H1 (cell line): ENCODE measurements around the gene WDR7. TPM values are rescaled to one million over a fixed set of nuclear protein-coding genes. Genes with fewer than 3 reads are reported as not detected.

Experiments
- CTCF ChIA-PET: fragments of 300-600 bp; sonication (Branson Sonifier 250); formaldehyde crosslinking; loops from one replicate; lab custom pipeline; 2021; ENCODE audit not compliant: partially characterized antibody; lab: Charles Lee
- POLR2A ChIA-PET: fragments of 300-600 bp; sonication (Branson Sonifier 250); formaldehyde crosslinking; loops from one replicate; lab custom pipeline; 2021; ENCODE audit warnings: inconsistent platforms; ENCODE audit not compliant: partially characterized antibody; lab: Charles Lee
- DNase-seq, 2 experiments: peaks; one replicate each; pipeline versions ENCODE4 v3.0.0 to v3.0.0-alpha.2; 2010 to 2022; ENCODE audit warnings: low spot score in 2 of 2, low read depth in 1 of 2, mixed read lengths in 1 of 2
- FAIRE-seq: peaks from 2 replicates; lab custom pipeline; 2011; peaks lifted over from hg19 to GRCh38; lab: Jason Lieb, UNC
- H2AFZ ChIP-seq: 2 replicates; pipeline ENCODE4 v1.8.1; 2012; ENCODE audit warnings: low read length, inconsistent platforms
- H2AK5ac ChIP-seq: 2 replicates; pipeline ENCODE4 v1.6.1; 2013; ENCODE audit warnings: low read depth, low read length
- H2BK120ac ChIP-seq: replicated peaks from 2 replicates; pipeline ENCODE3; 2013; ENCODE audit warnings: low read depth, low read length, inconsistent platforms
- H2BK12ac ChIP-seq: 2 replicates; pipeline ENCODE4 v1.6.1; 2013; ENCODE audit warnings: low read depth, low read length
- H2BK15ac ChIP-seq: 2 replicates; pipeline ENCODE4 v1.6.1; 2013; ENCODE audit warnings: low read length
- H2BK20ac ChIP-seq: 2 replicates; pipeline ENCODE4 v1.6.1; 2013; ENCODE audit warnings: low read length
- H2BK5ac ChIP-seq: 2 replicates; pipeline ENCODE4 v1.6.1; 2013; ENCODE audit warnings: low read depth, low read length
- H3K14ac ChIP-seq: 2 replicates; pipeline ENCODE4 v1.6.1; 2013; ENCODE audit warnings: inconsistent platforms; ENCODE audit not compliant: insufficient read length
- H3K18ac ChIP-seq: 2 replicates; pipeline ENCODE4 v1.6.1; 2013; ENCODE audit warnings: low read length; ENCODE audit errors: extremely low read depth
- H3K23ac ChIP-seq: 2 replicates; pipeline ENCODE4 v1.6.1; 2013; ENCODE audit warnings: inconsistent platforms; ENCODE audit not compliant: insufficient read length
- H3K23me2 ChIP-seq: 2 replicates; pipeline ENCODE4 v1.6.1; 2013; ENCODE audit warnings: low read depth, low read length
- H3K27ac ChIP-seq: 2 replicates; pipeline ENCODE4 v1.6.1; 2011; ENCODE audit warnings: low read depth, low read length, inconsistent platforms
- H3K27me3 ChIP-seq, 4 experiments: replicated peaks in 1 of 4; 1 replicate in 1 of 4; 2 replicates in 3 of 4; pipeline versions ENCODE4 v1.6.1 to v1.8.1; 2011 to 2013; ENCODE audit warnings: low read length in 3 of 4, mild to moderate bottlenecking in 3 of 4, inconsistent platforms in 2 of 4, mixed read lengths in 2 of 4, moderate library complexity in 1 of 4; ENCODE audit not compliant: control insufficient read depth in 3 of 4, insufficient read depth in 3 of 4; ENCODE audit errors: extremely low read depth in 1 of 4
- H3K36me3 ChIP-seq, 4 experiments: 2 replicates each; pipeline versions ENCODE4 v1.6.1 to v1.8.1; 2011 to 2013; ENCODE audit warnings: mild to moderate bottlenecking in 4 of 4, low read length in 3 of 4, moderate library complexity in 2 of 4, control low read depth in 1 of 4, inconsistent platforms in 1 of 4; ENCODE audit not compliant: insufficient read depth in 4 of 4, control insufficient read depth in 2 of 4
- H3K4ac ChIP-seq: replicated peaks from 2 replicates; pipeline ENCODE3; 2013; ENCODE audit warnings: low read length, low read depth, mixed read lengths, inconsistent platforms; ENCODE audit not compliant: insufficient read length
- H3K4me1 ChIP-seq, 4 experiments: replicated peaks in 1 of 4; 1 replicate in 1 of 4; 2 replicates in 3 of 4; pipeline versions ENCODE4 v1.6.1 to v1.8.1; 2011 to 2013; ENCODE audit warnings: low read length in 3 of 4, inconsistent platforms in 2 of 4, mixed read lengths in 1 of 4; ENCODE audit not compliant: insufficient read depth in 4 of 4, control insufficient read depth in 3 of 4
- H3K4me2 ChIP-seq, 2 experiments: 2 replicates each; pipeline versions ENCODE4 v1.6.1 to v1.8.1; 2011 to 2013; ENCODE audit warnings: low read depth in 2 of 2, low read length in 2 of 2, control low read depth in 1 of 2, inconsistent platforms in 1 of 2, mild to moderate bottlenecking in 1 of 2; ENCODE audit not compliant: insufficient read depth in 1 of 2
- H3K4me3 ChIP-seq, 4 experiments: fragments of 200-600, 300-600 bp in 1 of 4; sonication (generic), shearing (Covaris generic), sonication (Bioruptor Twin) in 1 of 4; 2 replicates each; pipeline versions ENCODE4 v1.5.1 to v1.8.1; 2011 to 2016; ENCODE audit warnings: low read length in 4 of 4, low read depth in 3 of 4, control low read depth in 2 of 4, inconsistent platforms in 2 of 4, mild to moderate bottlenecking in 2 of 4, mixed read lengths in 1 of 4, moderate library complexity in 1 of 4; ENCODE audit not compliant: insufficient read depth in 2 of 4; ENCODE audit errors: extremely low read depth in 1 of 4
- H3K56ac ChIP-seq: replicated peaks from 2 replicates; pipeline ENCODE3; 2013; ENCODE audit warnings: low read depth, mild to moderate bottlenecking, mixed read lengths, low read length, inconsistent platforms; ENCODE audit not compliant: insufficient read length
- H3K79me1 ChIP-seq: 2 replicates; pipeline ENCODE4 v1.6.1; 2013; ENCODE audit warnings: low read depth, low read length, control low read depth
- H3K79me2 ChIP-seq, 2 experiments: 2 replicates each; pipeline versions ENCODE4 v1.6.1 to v1.8.1; 2012 to 2013; ENCODE audit warnings: low read length in 2 of 2, mild to moderate bottlenecking in 2 of 2, inconsistent platforms in 1 of 2; ENCODE audit not compliant: insufficient read depth in 2 of 2, control insufficient read depth in 1 of 2
- H3K9ac ChIP-seq, 4 experiments: replicated peaks in 1 of 4; 1 replicate in 1 of 4; 2 replicates in 3 of 4; pipeline versions ENCODE4 v1.6.1 to v1.8.1; 2011 to 2013; ENCODE audit warnings: low read depth in 3 of 4, low read length in 3 of 4, control low read depth in 2 of 4, mild to moderate bottlenecking in 2 of 4, moderate library complexity in 2 of 4, inconsistent platforms in 1 of 4; ENCODE audit errors: extremely low read depth in 1 of 4
- H3K9me3 ChIP-seq, 2 experiments: 2 replicates each; pipeline versions ENCODE4 v1.6.1 to v1.8.1; 2012 to 2013; ENCODE audit warnings: mild to moderate bottlenecking in 2 of 2, moderate library complexity in 2 of 2, control low read depth in 1 of 2, inconsistent platforms in 1 of 2, low read depth in 1 of 2, low read length in 1 of 2, mixed read lengths in 1 of 2; ENCODE audit not compliant: insufficient read depth in 2 of 2
- H4K20me1 ChIP-seq, 2 experiments: replicated peaks in 1 of 2; 2 replicates each; pipeline versions ENCODE3 to v1.8.1; 2011 to 2013; ENCODE audit warnings: inconsistent platforms in 2 of 2, low read length in 2 of 2, mild to moderate bottlenecking in 1 of 2; ENCODE audit not compliant: insufficient read depth in 2 of 2, control insufficient read depth in 1 of 2
- H4K5ac ChIP-seq: 2 replicates; pipeline ENCODE4 v1.6.1; 2013; ENCODE audit warnings: low read length, low read depth, mixed read lengths, inconsistent platforms; ENCODE audit not compliant: insufficient read length
- H4K8ac ChIP-seq: 2 replicates; pipeline ENCODE4 v1.8.0; 2013; ENCODE audit warnings: mild to moderate bottlenecking, moderate library complexity, low read length, inconsistent platforms; ENCODE audit not compliant: insufficient read depth; ENCODE audit errors: extremely low read depth
- H4K91ac ChIP-seq: replicated peaks from 2 replicates; pipeline ENCODE3; 2013; ENCODE audit warnings: low read length, mixed read lengths, inconsistent platforms; ENCODE audit not compliant: insufficient read length
- CTBP2 ChIP-seq: IDR thresholded peaks from 2 replicates; pipeline ENCODE4 v1.7.0; 2011; ENCODE audit warnings: borderline replicate concordance, mild to moderate bottlenecking, moderate library complexity, mixed read lengths, low read length; ENCODE audit not compliant: insufficient read depth, insufficient read length
- EGR1 ChIP-seq: IDR thresholded peaks from 2 replicates; pipeline ENCODE4 v1.6.1; 2011; ENCODE audit warnings: low read depth, low read length, borderline replicate concordance
- KDM4A ChIP-seq: IDR thresholded peaks from one replicate; pipeline ENCODE4 v1.7.1; 2012; ENCODE audit warnings: low read depth, mild to moderate bottlenecking, moderate library complexity, low read length, inconsistent platforms; ENCODE audit not compliant: severe bottlenecking
- RAD21 ChIP-seq, 2 experiments: IDR thresholded peaks in 1 of 2; conservative IDR thresholded peaks in 1 of 2; 2 replicates each; pipeline ENCODE4 v1.6.1; 2011; ENCODE audit warnings: low read depth in 2 of 2, low read length in 2 of 2, improper control_type of control experiment in 1 of 2, inconsistent platforms in 1 of 2, mild to moderate bottlenecking in 1 of 2, moderate library complexity in 1 of 2
- SP4 ChIP-seq: IDR thresholded peaks from 2 replicates; pipeline ENCODE4 v1.6.1; 2012; ENCODE audit warnings: low read length, inconsistent platforms
- TCF12 ChIP-seq: IDR thresholded peaks from 2 replicates; pipeline ENCODE4 v1.6.1; 2011; ENCODE audit warnings: low read depth, mild to moderate bottlenecking, low read length
- WGBS, 2 experiments: shearing (Covaris generic) in 1 of 2; methylation state at CpG; one replicate each; pipeline versions ENCODE4 v1.1.6 to v1.1.7; 2013 to 2015; ENCODE audit warnings: low lambda C conversion rate in 2 of 2, mixed read lengths in 2 of 2, inconsistent platforms in 1 of 2, low coverage in 1 of 2, missing lambda C conversion rate in 1 of 2; ENCODE audit not compliant: insufficient replicate concordance in 2 of 2, insufficient coverage in 1 of 2, insufficient read length in 1 of 2; ENCODE audit errors: extremely low coverage in 1 of 2, missing lambda C conversion rate in 1 of 2; 5-methylcytosine and 5-hydroxymethylcytosine counted together
- polyA plus RNA-seq, 7 experiments: library from polyadenylated mRNA; depleted of rRNA in 3 of 7; stranded (reverse) in 5 of 7; unstranded in 2 of 7; fragments of >200 nt in 5 of 7; fragments of 200-250 nt in 2 of 7; gene quantifications; 1 replicate in 5 of 7; 2 replicates in 1 of 7; 4 replicates in 1 of 7; pipeline versions ENCODE4 v1.2.1 to v1.2.3, GENCODE V29; 2011 to 2013; ENCODE audit warnings: missing spikeins in 2 of 7, mixed read lengths in 2 of 7
- total RNA-seq: library from RNA; stranded (reverse); fragmentation: NEBNext Ultra II Directional; extraction: Animal tissue kit (Norgen Biotek cat#: 25700); gene quantifications from 2 replicates; pipeline ENCODE4 v1.2.1, GENCODE V29; 2021

WDR7 gene
- total and polyA plus RNA-seq, 2 of the 8 experiments (the other 6 are each of a cell fraction or from before 2014, with no cell fraction given), result 5.5 to 15.2 TPM

- Histone ChIP-seq H3K4ac (no peak overlapping the region), H4K91ac (no peak overlapping the region), H3K9me3 (no peaks in the 10 kb centered on the region), H2BK12ac (no peak overlapping the region), H3K14ac (no peak overlapping the region), H4K8ac (no peak overlapping the region), H2BK5ac (no peak overlapping the region), H3K9ac (no peak overlapping the region), H3K79me2 (no peaks in the 10 kb centered on the region), H2BK120ac (no peak overlapping the region), H3K18ac (no peak overlapping the region), H3K4me3 (no peak overlapping the region), H4K5ac (no peak overlapping the region), H4K20me1 (no peaks in the 10 kb centered on the region), H3K23me2 (no peaks in the 10 kb centered on the region), H3K4me1 (peaks cover 0 to 8% (median 5%) of the 10 kb centered on the region in 4 experiments; a peak in 3 of 7 replicates), H3K56ac (no peak overlapping the region), H2BK15ac (no peak overlapping the region), H3K4me2 (no peak overlapping the region), H2AFZ (no peak overlapping the region), H3K27ac (no peak overlapping the region), H3K23ac (no peak overlapping the region), H3K79me1 (no peaks in the 10 kb centered on the region), H2BK20ac (no peak overlapping the region), H3K36me3 (no peaks in the 10 kb centered on the region), H2AK5ac (no peak overlapping the region), H3K27me3 (no peaks in the 10 kb centered on the region)
- FAIRE-seq (no peak), DNase-seq (no peak)
- ChIA-PET POLR2A (no interaction called here), CTCF (interaction anchor here (0.6 kb wide), 2 partner anchors 18 to 614 kb away, joined by 3 read pairs; no protein-coding TSS in a partner anchor)
- 91% methylated on average over 7 of the region's 7 CpGs; no CpG with 5 or more reads in 1 of the 2 experiments for WGBS, 2 experiments
- TF ChIP-seq KDM4A (no peak), RAD21 (IDR thresholded peaks at IDR 0.05 in 1 of 2, conservative IDR thresholded peaks at IDR 0.05 in 1 of 2; ENCODE audit: low read depth in 2 of 2, low read length in 2 of 2) (0 out of 4 replicates have a peak, but pooled peaks of 1 of the 2 experiments have one; percentile 1), SP4 (no peak), TCF12 (no peak), EGR1 (no peak), CTBP2 (no peak)
These were observed 364.3 kb downstream of the WDR7 start for GRCh38 chr18:57015451-57015850.
